SU-DHL-6 (cell line): ENCODE results near the gene PNPLA2.

ENCODE experiments used
- H2AFZ ChIP-seq: fragments of 200-600 bp; sonication (generic); 2 replicates; pipeline ENCODE4 v1.6.1; 2014; ENCODE audit warnings: low read depth, mild to moderate bottlenecking, moderate library complexity, mixed read lengths, antibody characterized with exemption, low read length; ENCODE audit not compliant: severe bottlenecking
- H3F3A ChIP-seq: fragments of 200-600 bp; shearing (Covaris generic); 2 replicates; pipeline ENCODE4 v1.6.0; 2016; ENCODE audit warnings: antibody characterized with exemption, mild to moderate bottlenecking; ENCODE audit not compliant: insufficient read depth
- H3K27ac ChIP-seq: fragments of 200-600 bp; sonication (generic); 2 replicates; pipeline ENCODE4 v1.5.1; 2016; ENCODE audit warnings: low read depth, mild to moderate bottlenecking, low read length, moderate library complexity, mixed read lengths
- H3K27me3 ChIP-seq: fragments of 200-600 bp; sonication (generic), shearing (Covaris generic); 2 replicates; pipeline ENCODE4 v1.6.0; 2014; ENCODE audit warnings: mild to moderate bottlenecking, low read length
- H3K36me3 ChIP-seq: fragments of 200-600 bp; sonication (generic); 2 replicates; pipeline ENCODE4 v1.6.1; 2014; ENCODE audit warnings: mild to moderate bottlenecking, low read length, mixed read lengths
- H3K4me2 ChIP-seq: fragments of 300-600, 200-600 bp; shearing (Covaris generic), sonication (generic); 2 replicates; pipeline ENCODE4 v1.6.0; 2014; ENCODE audit warnings: low read length, low read depth, mild to moderate bottlenecking; ENCODE audit not compliant: poor library complexity, severe bottlenecking
- H3K4me3 ChIP-seq: fragments of 200-600 bp; sonication (generic); 2 replicates; pipeline ENCODE4 v1.5.1; 2014; ENCODE audit warnings: antibody characterized with exemption, low read length, mild to moderate bottlenecking, mixed read lengths; ENCODE audit not compliant: insufficient read depth, poor library complexity, severe bottlenecking
- H3K79me2 ChIP-seq: fragments of 200-600 bp; sonication (generic); 2 replicates; pipeline ENCODE4 v1.6.1; 2014; ENCODE audit warnings: mild to moderate bottlenecking, low read length, moderate library complexity; ENCODE audit not compliant: insufficient read depth
- H3K9ac ChIP-seq: fragments of 200-600 bp; sonication (generic); 2 replicates; pipeline ENCODE4 v1.7.0; 2014; ENCODE audit warnings: mild to moderate bottlenecking, low read length
- H3K9me2 ChIP-seq: fragments of 200-600 bp; sonication (generic); replicated peaks from 2 replicates; pipeline ENCODE4 v1.6.1; 2014; ENCODE audit warnings: low read length; ENCODE audit not compliant: insufficient read depth
- H3K9me3 ChIP-seq: fragments of 200-600 bp; sonication (generic); 2 replicates; pipeline ENCODE4 v1.6.1; 2014; ENCODE audit warnings: low read length, mixed read lengths; ENCODE audit not compliant: insufficient read depth
- H4K20me1 ChIP-seq: fragments of 200-600 bp; sonication (generic); 2 replicates; pipeline ENCODE4 v1.6.1; 2014; ENCODE audit warnings: low read depth, mild to moderate bottlenecking, antibody characterized with exemption, low read length, moderate library complexity, mixed read lengths
- CTCF ChIP-seq: fragments of 200-600 bp; sonication (generic); IDR thresholded peaks from one replicate; pipeline ENCODE4 v1.5.1; 2017; ENCODE audit warnings: antibody characterized with exemption, mild to moderate bottlenecking, low read length, moderate library complexity; ENCODE audit not compliant: insufficient read depth, poor library complexity, severe bottlenecking
- EZH2phosphoT487 ChIP-seq: fragments of 200-600 bp; sonication (generic), shearing (Covaris generic); conservative IDR thresholded peaks from 2 replicates; pipeline ENCODE4 v1.6.1; 2018; ENCODE audit warnings: mild to moderate bottlenecking, antibody characterized with exemption, low read length, moderate library complexity, mixed read lengths

The PNPLA2 gene

GRCh38 chr11:828506-829175 lies 9.9 kb downstream of the PNPLA2 start:
- TF ChIP-seq EZH2phosphoT487 (no peak), CTCF (no peak)
- no peak overlapping the region for H3K4me2 ChIP-seq
- H3K4me3 ChIP-seq: no peak overlapping the region
- no peak overlapping the region for H2AFZ ChIP-seq
- H3K9me2 ChIP-seq: no peaks in the 10 kb centered on the region
- H3K9me3 ChIP-seq: no peaks in the 10 kb centered on the region
- no peaks in the 10 kb centered on the region for H3K36me3 ChIP-seq
- no peaks in the 10 kb centered on the region for H3K27me3 ChIP-seq
- H3F3A ChIP-seq: no peaks in the 10 kb centered on the region
- no peaks in the 10 kb centered on the region for H3K79me2 ChIP-seq
- no peak overlapping the region for H3K9ac ChIP-seq
- no peak overlapping the region for H3K27ac ChIP-seq
- H4K20me1 ChIP-seq: no peaks in the 10 kb centered on the region

- no peak overlapping the region for H3K4me3 ChIP-seq
Measured at GRCh38 chr11:829176-829846, 10.6 kb downstream of the PNPLA2 start.

GRCh38 chr11:829847-830294 lies 11.2 kb downstream of the PNPLA2 start:
- H3K9ac ChIP-seq: peak overlapping the region; percentile 1; the same call in 1 of the 2 replicates
- peak overlapping the region; percentile 24 for H3K4me3 ChIP-seq

More at GRCh38 chr11:829176-829846, 10.6 kb downstream of the PNPLA2 start:
- H3K4me2 ChIP-seq: peak overlapping the region; percentile 50
- no peak overlapping the region for H2AFZ ChIP-seq
- H3K9ac ChIP-seq: peak overlapping the region; percentile 1; the same call in 1 of the 2 replicates
- no peaks in the 10 kb centered on the region for H3K9me2 ChIP-seq
- no peaks in the 10 kb centered on the region for H3F3A ChIP-seq
- no peaks in the 10 kb centered on the region for H3K9me3 ChIP-seq
- no peak overlapping the region for H3K27ac ChIP-seq
- no peaks in the 10 kb centered on the region for H3K36me3 ChIP-seq
- no peaks in the 10 kb centered on the region for H3K27me3 ChIP-seq
- H3K79me2 ChIP-seq: no peaks in the 10 kb centered on the region
- TF ChIP-seq CTCF (no peak), EZH2phosphoT487 (0 out of 2 replicates have a peak, but pooled peaks have one; percentile 73)
- no peaks in the 10 kb centered on the region for H4K20me1 ChIP-seq

More at GRCh38 chr11:829847-830294, 11.2 kb downstream of the PNPLA2 start:
- Histone ChIP-seq H4K20me1 (no peaks in the 10 kb centered on the region), H3K9me3 (no peaks in the 10 kb centered on the region), H3K4me2 (peak overlapping the region; percentile 50), H3K27me3 (no peaks in the 10 kb centered on the region), H3K79me2 (no peaks in the 10 kb centered on the region), H3K9me2 (no peaks in the 10 kb centered on the region), H3F3A (no peaks in the 10 kb centered on the region), H2AFZ (no peak overlapping the region), H3K36me3 (no peaks in the 10 kb centered on the region), H3K27ac (no peak overlapping the region)
- TF ChIP-seq CTCF (no peak), EZH2phosphoT487 (no peak; the same call in 1 of the 2 replicates)
